Testis (tissue), 3 donors: ENCODE data around the gene IER3. TPM values are rescaled to one million over a fixed set of nuclear protein-coding genes. Genes with fewer than 3 reads are reported as not detected.

Source experiments
- DNase-seq: peaks from one replicate; pipeline ENCODE4 v3.0.0-alpha.2; 2019
- H3K27ac ChIP-seq, 2 donors: fragments of 200-600 bp; sonication (generic); one replicate each; pipeline ENCODE4 v1.5.1; 2019
- H3K27me3 ChIP-seq: fragments of 200-600 bp; sonication (generic); one replicate; pipeline ENCODE4 v1.5.1; 2019
- H3K36me3 ChIP-seq: fragments of 200-600 bp; sonication (generic); one replicate; pipeline ENCODE4 v1.5.1; 2017; ENCODE audit warnings: low read depth; ENCODE audit errors: missing control alignments
- H3K4me1 ChIP-seq: fragments of 200-600 bp; sonication (generic); one replicate; pipeline ENCODE4 v1.5.1; 2019
- H3K4me3 ChIP-seq, 2 donors: fragments of 200-600 bp; sonication (generic); one replicate each; pipeline ENCODE4 v1.5.1; 2017 to 2019
- H3K9me3 ChIP-seq: fragments of 200-600 bp; sonication (generic); one replicate; pipeline ENCODE4 v1.5.1; 2017
- POLR2A ChIP-seq: fragments of 450-650 bp; IDR thresholded peaks from one replicate; pipeline ENCODE4 v1.6.1; 2017; ENCODE audit warnings: antibody characterized with exemption, mild to moderate bottlenecking, moderate library complexity
- WGBS, 2 donors: methylation state at CpG; one replicate each; pipeline ENCODE4 v1.1.5; 2018; 5-methylcytosine and 5-hydroxymethylcytosine counted together
- intact Hi-C: fragments of 100-400 bp; cut with DNase I; formaldehyde crosslinking; loops from one replicate; pipeline ENCODE4 v1.15.1; 2023; ENCODE audit warnings: low total_unique reads
- polyA plus RNA-seq: library from polyadenylated mRNA; stranded (reverse); fragments of 350-450 nt; fragmentation: Illumina TruSeq; extraction: RNeasy Lipid Tissue Mini Kit (QIAGEN cat#74804); gene quantifications from one replicate; pipeline ENCODE4 v1.2.3, GENCODE V29; 2014; ENCODE audit warnings: low read depth, low replicate concordance; ENCODE audit not compliant: insufficient read depth
- total RNA-seq, 2 donors: library from RNA; depleted of rRNA; stranded (reverse); fragments of >200 nt; gene quantifications; one replicate each; pipeline ENCODE4 v1.2.3, GENCODE V29; 2016
- TF ChIP-seq, protein P1 (sequence below), 3 experiments: fragments of 450-650 bp in 2 of 3; fragments of 200-600 bp in 1 of 3; sonication (generic) in 1 of 3; IDR thresholded peaks; one replicate each; pipeline ENCODE4 v1.5.1; 2016 to 2019; ENCODE audit warnings: antibody characterized with exemption in 3 of 3, mild to moderate bottlenecking in 2 of 3, moderate library complexity in 1 of 3

IER3 gene
- total and polyA plus RNA-seq, 3 donors from 2014 or later: 1.4 to 11.1 (median 7.7) TPM

DNA sequence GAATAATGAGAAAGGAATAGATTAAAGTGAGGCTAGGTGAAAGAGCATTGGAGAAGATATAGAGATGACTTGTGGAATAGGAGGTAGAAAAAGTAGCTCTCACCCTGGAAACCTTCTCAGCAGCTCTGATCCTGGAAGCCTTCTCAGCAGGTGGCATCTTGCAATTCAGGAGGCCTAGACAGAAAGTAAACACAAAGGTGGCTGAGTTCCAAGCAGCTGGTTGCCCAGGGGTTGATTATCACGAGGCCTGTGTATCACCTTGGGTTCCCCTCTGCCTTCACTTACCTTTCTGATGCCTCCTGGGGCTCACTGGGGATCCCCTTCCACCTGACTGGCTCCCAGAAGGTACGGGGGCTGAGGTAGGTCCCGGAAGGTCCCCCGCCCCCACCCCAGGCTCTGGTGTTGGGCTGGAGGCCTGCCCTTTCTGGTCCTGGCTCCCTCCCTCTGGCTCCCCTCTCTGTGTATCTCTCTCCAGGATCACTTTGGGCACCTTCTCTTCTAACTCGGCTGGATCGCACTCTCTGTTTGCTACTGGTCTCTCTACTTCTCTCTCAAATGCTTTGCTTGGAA, 37.0 kb downstream of the IER3 start:
- no peak overlapping the region for H3K27ac ChIP-seq
- intact Hi-C loops: no loop called here
- 89 to 90% methylated on average over 5 to 6 of the region's 6 CpGs for WGBS, 2 donors
- TF ChIP-seq POLR2A: no peak
- TF ChIP-seq, protein P1, sequence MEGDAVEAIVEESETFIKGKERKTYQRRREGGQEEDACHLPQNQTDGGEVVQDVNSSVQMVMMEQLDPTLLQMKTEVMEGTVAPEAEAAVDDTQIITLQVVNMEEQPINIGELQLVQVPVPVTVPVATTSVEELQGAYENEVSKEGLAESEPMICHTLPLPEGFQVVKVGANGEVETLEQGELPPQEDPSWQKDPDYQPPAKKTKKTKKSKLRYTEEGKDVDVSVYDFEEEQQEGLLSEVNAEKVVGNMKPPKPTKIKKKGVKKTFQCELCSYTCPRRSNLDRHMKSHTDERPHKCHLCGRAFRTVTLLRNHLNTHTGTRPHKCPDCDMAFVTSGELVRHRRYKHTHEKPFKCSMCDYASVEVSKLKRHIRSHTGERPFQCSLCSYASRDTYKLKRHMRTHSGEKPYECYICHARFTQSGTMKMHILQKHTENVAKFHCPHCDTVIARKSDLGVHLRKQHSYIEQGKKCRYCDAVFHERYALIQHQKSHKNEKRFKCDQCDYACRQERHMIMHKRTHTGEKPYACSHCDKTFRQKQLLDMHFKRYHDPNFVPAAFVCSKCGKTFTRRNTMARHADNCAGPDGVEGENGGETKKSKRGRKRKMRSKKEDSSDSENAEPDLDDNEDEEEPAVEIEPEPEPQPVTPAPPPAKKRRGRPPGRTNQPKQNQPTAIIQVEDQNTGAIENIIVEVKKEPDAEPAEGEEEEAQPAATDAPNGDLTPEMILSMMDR (IDR thresholded peaks at IDR 0.05): no peak
- H3K4me1 ChIP-seq: no peaks in the 10 kb centered on the region
- H3K36me3 ChIP-seq: no peaks in the 10 kb centered on the region
- H3K9me3 ChIP-seq: no peaks in the 10 kb centered on the region
- H3K4me3 ChIP-seq: no peak overlapping the region
- H3K27me3 ChIP-seq: no peaks in the 10 kb centered on the region
- DNase-seq: no peak

DNA sequence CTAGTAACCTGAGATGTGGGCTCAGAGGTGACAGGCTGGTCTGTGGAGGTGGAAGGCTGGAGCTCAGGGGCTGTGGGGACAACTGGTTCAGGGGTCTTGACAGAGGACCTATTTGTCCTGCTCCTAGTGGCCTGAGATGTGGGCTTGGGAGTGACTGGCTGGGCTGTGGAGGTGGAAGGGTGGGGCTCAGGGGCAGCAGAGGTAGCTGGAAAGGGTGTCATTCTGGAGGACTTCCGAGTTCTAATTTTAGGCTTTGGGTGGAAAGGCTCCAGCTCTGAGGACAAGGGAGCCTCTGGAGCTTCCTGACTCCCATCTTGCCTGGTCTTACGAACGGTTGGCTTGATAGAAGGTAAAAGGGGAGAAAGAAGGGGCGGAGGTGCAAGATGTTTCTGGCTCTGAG, 38.7 kb downstream of the IER3 start:
- Histone ChIP-seq H3K27ac (no peak overlapping the region), H3K27me3 (no peaks in the 10 kb centered on the region), H3K9me3 (no peaks in the 10 kb centered on the region), H3K4me3 (no peak overlapping the region), H3K4me1 (no peaks in the 10 kb centered on the region), H3K36me3 (no peaks in the 10 kb centered on the region)
- intact Hi-C loops: no loop called here
- DNase-seq: no peak
- 79 to 87% methylated on average over 4 of the region's 4 CpGs for WGBS, 2 donors
- TF ChIP-seq POLR2A: no peak
- TF ChIP-seq, protein P1 (IDR thresholded peaks at IDR 0.05): no peak

DNA sequence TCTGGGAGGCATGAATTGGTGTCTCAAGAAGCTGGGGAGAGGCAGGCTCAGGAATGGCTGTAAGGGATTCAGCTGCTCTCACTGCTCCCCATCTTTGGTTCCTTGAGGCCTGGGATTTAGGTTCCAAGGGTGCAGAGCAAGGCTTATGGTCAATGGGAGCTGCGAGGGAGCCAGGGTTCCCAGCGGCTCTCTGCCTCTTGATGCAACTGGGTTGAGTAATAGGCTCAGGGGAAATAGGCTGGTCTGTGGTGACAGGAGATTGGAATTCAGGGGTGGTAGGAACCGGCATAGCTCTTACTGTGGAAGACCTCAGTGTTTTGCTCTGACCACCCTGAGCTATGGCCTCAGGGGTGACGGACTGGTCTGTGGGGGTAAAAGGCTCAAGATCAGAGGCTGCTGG, 40.5 kb downstream of the IER3 start:
- Histone ChIP-seq H3K27me3 (no peaks in the 10 kb centered on the region), H3K4me1 (no peaks in the 10 kb centered on the region), H3K36me3 (no peaks in the 10 kb centered on the region), H3K27ac (no peak overlapping the region), H3K9me3 (no peaks in the 10 kb centered on the region), H3K4me3 (no peak overlapping the region)
- intact Hi-C loops: no loop called here
- TF ChIP-seq, protein P1 (IDR thresholded peaks at IDR 0.05): no peak
- TF ChIP-seq POLR2A: no peak
- 96 to 100% methylated on average over 4 of the region's 4 CpGs for WGBS, 2 donors
- no peak for DNase-seq

DNA sequence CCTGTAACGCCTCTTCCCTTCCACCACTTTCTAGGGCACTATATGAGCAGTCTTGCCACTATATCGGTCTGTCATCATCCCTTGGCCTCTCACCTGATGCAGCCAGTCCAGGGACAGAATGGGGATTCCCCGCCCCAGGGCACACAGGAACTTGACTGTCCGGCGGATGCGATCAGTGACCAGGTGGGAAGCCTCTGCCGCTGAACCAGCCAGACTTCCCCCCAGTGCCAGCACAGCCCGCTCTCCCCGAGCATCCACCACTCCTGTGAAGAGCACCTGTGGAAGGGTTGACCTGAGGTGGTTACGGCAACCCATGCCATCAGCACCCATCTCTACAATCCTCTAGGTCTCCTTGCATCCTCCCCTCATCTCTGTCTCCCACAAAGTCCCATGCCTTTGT, 41.3 kb downstream of the IER3 start:
- WGBS, 2 donors: 95% methylated on average over 6 to 10 of the region's 10 CpGs
- no peak for DNase-seq
- TF ChIP-seq, protein P1 (IDR thresholded peaks at IDR 0.05): no peak
- TF ChIP-seq POLR2A: no peak
- Histone ChIP-seq H3K4me3 (no peak overlapping the region), H3K27ac (no peak overlapping the region), H3K4me1 (no peaks in the 10 kb centered on the region), H3K27me3 (no peaks in the 10 kb centered on the region), H3K9me3 (no peaks in the 10 kb centered on the region), H3K36me3 (no peaks in the 10 kb centered on the region)
- intact Hi-C loops: no loop called here

DNA sequence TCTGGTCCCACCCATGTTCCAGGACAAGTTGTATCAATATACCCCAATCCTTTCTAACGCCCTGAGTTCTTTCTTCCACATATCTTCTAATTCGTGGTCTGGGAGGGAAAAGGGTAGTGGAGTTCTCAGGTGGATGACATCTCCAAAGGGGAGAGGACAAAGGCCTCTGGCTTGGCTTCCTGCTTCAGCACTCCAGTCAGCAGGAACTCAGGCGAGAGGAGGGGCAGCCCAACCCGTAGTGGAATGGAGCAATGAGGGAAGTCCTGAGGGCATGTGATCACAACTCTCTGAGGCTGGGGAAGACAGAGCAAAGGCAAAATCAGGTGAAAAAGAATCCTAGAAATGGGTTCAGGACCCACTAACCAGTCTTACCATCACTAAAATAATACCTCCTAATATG, 44.0 kb downstream of the IER3 start:
- intact Hi-C loops: no loop called here
- 67 to 79% methylated on average over 4 of the region's 4 CpGs for WGBS, 2 donors
- TF ChIP-seq, protein P1 (IDR thresholded peaks at IDR 0.05): no peak
- no peak for TF ChIP-seq POLR2A
- no peaks in the 10 kb centered on the region for H3K4me1 ChIP-seq
- no peaks in the 10 kb centered on the region for H3K9me3 ChIP-seq
- H3K36me3 ChIP-seq: no peaks in the 10 kb centered on the region
- H3K4me3 ChIP-seq: no peak overlapping the region
- no peak for DNase-seq
- no peak overlapping the region for H3K27ac ChIP-seq
- H3K27me3 ChIP-seq: no peaks in the 10 kb centered on the region
